D341Med (cell line): ENCODE data around the gene SEM1.
"Not testable (repeated sequence)": the region's sequence is repeated elsewhere in the genome, so short reads cannot be mapped to it uniquely, and the experiment has no call there.

Experiments
- DNase-seq: peaks from one replicate; pipeline ENCODE4 v3.0.0; 2012; ENCODE audit warnings: low spot score

Gene SEM1

DNA sequence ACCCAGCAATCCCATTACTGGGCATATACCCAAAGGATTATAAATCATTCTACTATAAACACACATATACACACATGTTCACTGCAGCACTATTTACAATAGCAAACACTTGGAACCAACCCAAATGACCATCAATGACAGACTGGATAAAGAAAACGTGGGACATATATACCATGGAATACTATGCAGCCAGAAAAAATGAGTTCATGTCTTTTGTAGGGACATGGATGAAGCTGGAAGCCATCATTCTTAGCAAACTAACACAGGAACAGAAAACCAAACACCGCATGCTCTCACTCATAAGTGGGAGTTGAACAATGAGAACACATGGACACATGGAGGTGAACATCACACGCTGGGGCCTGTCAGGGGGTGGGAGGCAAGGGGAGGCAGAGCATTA lies 47.5 kb downstream of the SEM1 start:
- DNase-seq = not testable (repeated sequence)

DNA sequence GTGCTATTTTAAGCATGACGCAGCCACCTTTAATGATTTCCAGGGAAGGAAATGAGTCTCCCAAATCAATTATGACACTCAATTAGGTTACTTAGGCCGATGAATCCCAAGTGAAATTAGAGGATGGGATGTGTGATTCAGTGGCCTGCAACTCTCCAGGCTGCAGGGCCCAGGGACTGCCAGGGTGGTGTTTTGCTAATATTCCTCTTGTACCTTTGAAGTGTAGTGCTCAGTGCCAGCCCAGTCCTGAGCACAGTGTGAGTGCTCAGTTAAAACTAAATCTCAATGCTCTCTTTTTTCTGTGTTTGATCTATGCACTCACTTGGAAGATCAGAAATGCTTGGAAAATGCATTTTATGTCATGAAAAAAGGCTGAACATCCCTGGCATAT lies 51.6 kb downstream of the SEM1 start:
- no peak for DNase-seq

DNA sequence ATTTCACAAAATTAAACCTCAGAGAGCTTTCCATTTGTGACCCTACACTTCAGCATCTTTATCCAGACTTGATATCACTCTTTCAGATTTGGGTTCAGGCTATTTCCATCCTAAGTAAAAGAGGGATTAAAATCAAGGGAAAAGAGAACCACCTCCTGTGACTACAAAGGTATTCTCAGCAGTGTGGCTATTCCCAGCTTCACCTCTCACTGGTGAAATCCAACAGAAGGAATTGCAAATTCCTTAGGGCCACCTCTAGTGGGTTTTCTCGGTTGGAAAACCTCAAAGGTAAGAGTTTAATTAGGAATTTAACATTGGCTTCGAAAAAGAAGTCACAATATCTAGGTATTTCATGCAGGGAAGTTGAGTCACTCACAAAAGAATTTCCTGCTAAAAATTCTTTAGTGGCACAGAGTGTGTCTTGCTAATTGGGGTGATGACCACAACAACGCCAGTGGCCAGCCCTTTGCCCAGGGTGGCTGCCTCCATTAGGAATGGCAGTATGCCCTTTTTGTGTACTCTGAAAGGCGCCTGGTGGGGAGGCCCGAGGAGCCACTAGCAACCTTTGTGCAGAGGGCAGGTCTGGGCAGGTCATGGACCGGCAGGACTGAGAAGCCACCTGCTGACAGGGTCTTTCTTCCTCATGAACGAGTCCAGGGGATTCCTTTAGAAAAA lies 52.2 kb downstream of the SEM1 start:
- DNase-seq = no peak

DNA sequence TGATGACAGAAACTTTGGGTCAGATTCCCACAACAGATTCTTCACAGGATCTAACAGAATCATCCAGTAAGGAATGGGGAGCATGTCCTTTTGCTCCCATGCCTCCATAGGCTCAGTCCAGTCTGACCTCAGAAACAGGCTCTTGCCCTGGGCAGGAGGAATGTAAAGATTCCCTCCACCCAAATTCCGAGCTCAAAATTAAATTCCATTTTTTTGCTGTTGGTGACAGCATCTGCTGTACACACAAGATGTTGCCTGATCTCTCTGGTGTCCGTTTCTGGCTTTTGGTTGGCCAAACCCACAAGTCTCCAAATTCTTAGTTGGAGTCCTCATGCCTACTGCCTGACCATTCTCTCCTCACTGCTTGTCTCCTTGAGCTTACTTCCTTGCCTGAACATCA lies 53.7 kb downstream of the SEM1 start:
- DNase-seq = no peak

DNA sequence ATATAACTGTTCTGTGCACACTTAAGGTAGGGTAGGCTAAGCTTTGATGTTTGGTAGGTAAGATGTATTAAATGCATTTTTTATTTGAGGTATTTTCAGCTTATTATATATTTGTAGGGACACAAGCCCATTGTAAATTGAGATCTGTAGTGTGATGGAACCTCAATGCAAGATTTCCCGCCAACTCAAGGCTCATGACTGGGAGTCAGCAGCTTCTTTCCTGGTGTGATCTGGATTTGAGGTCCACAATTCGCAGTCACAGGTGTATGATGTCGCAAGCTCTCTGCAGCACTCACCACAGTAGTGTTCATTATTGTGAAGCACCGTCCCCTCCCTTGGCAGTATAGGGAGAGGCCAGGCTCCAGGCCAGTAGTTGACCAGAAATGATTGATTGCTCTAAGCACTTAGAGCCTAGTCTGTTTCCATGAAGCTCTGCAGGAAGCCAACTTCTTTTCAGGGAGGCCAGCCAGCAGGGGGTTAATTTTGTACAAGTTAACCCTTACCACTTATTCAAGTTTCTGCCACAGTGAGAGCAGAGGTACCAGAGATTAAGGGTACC lies 54.9 kb downstream of the SEM1 start:
- DNase-seq = no peak

DNA sequence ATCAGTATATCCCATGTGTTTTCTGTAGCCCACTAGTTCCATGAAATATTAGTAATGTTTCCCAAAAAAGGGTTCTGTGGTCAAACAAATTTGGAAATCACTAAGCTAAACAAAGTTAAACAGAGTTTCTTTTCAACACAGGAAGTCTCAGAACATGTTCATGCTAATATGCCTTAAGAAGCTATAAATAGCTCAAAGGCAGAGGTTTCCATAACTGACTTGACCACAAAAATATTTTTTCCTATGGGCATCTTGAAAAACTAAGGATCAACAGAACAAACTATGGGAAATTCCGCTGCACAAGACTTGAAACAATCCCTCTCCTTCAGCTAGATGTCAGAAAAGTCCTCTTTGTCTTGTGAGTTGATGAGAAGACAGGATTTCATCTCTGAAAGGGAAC lies 59.7 kb downstream of the SEM1 start:
- no peak for DNase-seq

DNA sequence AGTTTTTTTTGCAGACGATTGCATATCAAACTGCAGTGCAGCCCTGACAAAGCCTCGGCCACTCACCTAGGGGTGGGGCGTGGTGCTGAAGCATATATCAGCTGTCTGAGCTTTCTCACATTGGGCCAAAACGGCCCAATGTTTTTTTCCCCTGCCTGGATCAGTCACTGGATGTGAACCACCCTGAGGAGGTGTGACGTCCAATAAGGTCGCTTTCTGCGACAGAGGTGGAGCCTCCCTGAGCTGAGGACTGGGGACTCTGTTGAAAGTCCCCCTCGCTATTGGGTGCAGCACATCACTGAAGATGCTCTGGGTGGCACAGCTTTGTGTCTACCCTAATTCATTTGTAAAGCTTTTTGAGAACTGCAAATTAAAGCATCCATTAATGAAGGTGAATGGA lies 60.9 kb downstream of the SEM1 start:
- no peak for DNase-seq

DNA sequence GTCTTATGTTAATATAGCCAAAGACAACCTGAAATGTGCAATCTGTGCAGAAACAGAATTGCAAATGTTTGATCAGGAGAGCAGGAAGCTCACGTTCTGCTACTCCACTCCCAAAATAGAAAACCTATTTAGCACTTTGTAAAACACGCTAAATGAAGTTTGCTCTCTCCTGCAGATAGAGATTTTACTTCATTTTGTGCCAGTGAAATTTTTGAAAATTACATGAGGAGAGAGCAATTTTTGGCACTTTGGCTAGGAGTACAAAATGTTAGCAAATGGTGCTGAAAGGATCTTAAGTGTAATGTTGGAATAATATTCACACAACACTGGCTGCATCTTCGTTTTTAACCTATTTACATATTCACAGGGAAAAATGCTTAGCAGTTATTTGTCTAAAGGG lies 61.9 kb downstream of the SEM1 start:
- no peak for DNase-seq

DNA sequence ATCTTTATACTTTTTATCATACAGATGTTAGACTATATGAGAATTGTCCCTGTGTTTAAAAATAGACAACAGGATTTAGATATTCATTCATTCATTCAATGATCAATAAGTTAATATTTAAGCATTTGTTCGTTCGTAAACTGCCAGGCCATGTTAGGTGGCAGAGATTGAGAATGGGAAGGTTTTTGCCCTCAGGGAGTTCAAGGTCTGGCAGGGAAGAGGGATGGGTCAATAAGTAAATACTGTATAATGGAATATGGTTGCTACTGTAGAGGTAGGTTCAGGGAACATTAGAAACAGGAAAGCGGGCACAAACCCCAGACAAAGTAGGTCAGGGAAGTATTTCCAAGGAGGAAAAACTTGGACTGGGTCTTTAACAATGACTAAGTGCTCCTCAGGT lies 64.6 kb downstream of the SEM1 start:
- DNase-seq = no peak

DNA sequence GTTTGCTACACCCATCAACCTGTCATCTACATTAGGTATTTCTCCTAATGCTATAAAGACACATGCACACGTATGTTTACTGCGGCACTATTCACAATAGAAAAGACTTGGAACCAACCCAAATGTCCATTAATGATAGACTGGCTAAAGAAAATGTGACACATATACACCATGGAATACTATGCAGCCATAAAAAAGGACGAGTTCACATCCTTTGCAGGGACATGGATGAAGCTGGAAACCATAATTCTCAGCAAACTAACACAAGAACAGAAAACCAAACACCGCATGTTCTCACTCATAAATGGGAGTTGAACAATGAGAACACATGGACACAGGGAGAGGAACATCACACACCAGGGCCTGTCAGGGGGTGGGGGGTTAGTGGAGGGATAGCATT lies 66.2 kb downstream of the SEM1 start:
- DNase-seq = not testable (repeated sequence)

DNA sequence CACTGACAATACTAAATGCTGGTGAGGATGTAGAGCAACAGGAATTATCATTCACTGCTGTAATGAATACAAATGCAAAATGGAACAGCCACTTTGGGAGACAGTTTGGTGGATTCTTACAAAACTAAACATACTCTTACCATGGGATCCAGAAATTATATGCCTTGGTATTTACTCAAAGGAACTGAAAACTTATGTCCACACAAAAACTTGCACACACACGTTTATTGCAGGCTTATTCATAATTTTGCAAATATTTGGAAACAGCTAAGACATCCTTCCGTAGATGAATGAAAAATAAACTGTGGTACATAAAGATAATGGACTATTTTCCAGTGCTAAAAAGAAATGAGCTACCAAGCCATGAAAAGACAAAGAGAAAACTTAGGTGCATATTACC lies 69.6 kb downstream of the SEM1 start:
- DNase-seq = no peak
